HCT116 (cell line): ENCODE measurements around the gene COL7A1.

Source experiments
- CBX3 ChIP-seq: IDR thresholded peaks from 2 replicates; pipeline ENCODE4 v1.6.1; 2012; ENCODE audit warnings: low read depth
- CTCF ChIP-seq, 3 experiments: fragments of 200-600 bp in 1 of 3; sonication (generic) in 1 of 3; IDR thresholded peaks in 2 of 3; conservative IDR thresholded peaks in 1 of 3; 2 replicates each; pipeline ENCODE4 v1.5.1; 2012 to 2017; ENCODE audit warnings: low read depth in 2 of 3, low read length in 2 of 3, antibody characterized with exemption in 1 of 3, borderline replicate concordance in 1 of 3, control low read depth in 1 of 3, mild to moderate bottlenecking in 1 of 3, mixed read lengths in 1 of 3, mixed run types in 1 of 3, moderate library complexity in 1 of 3; ENCODE audit not compliant: insufficient read depth in 1 of 3
- EGR1 ChIP-seq: IDR thresholded peaks from 2 replicates; pipeline ENCODE4 v1.6.1; 2012; ENCODE audit warnings: low read depth
- JUND ChIP-seq: IDR thresholded peaks from 2 replicates; pipeline ENCODE4 v1.6.1; 2012
- MAX ChIP-seq: IDR thresholded peaks from 2 replicates; pipeline ENCODE4 v1.6.1; 2012
- POLR2AphosphoS5 ChIP-seq: IDR thresholded peaks from 2 replicates; pipeline ENCODE4 v1.6.1; 2011; ENCODE audit warnings: mild to moderate bottlenecking, low read depth, low read length, moderate library complexity
- RAD21 ChIP-seq: IDR thresholded peaks from 2 replicates; pipeline ENCODE4 v1.6.1; 2012; ENCODE audit warnings: low read depth, mild to moderate bottlenecking
- REST ChIP-seq: IDR thresholded peaks from 2 replicates; pipeline ENCODE4 v1.6.1; 2012; ENCODE audit warnings: low read depth

- TF ChIP-seq CTCF (IDR thresholded peaks at IDR 0.05 in 2 of 3, conservative IDR thresholded peaks at IDR 0.05 in 1 of 3; ENCODE audit: borderline replicate concordance in 1 of 3, insufficient read depth in 1 of 3, low read depth in 2 of 3, low read length in 2 of 3) = no peak
- no peak for TF ChIP-seq POLR2AphosphoS5
- TF ChIP-seq EGR1 = no peak
- TF ChIP-seq RAD21 = no peak
- no peak for TF ChIP-seq JUND
- no peak for TF ChIP-seq REST
- no peak for TF ChIP-seq CBX3
- TF ChIP-seq MAX = no peak
Measured at GRCh38 chr3:48593337-48593736, 1.8 kb downstream of the COL7A1 start.
